ENCODE results near the gene ADGRG3.

- TF ChIP-seq CTCF (optimal IDR thresholded peaks at IDR 0.05 in 1 of 3, IDR thresholded peaks at IDR 0.05 in 1 of 3, conservative IDR thresholded peaks at IDR 0.05 in 1 of 3; ENCODE audit: extremely low read depth in 1 of 3, insufficient read depth in 2 of 3, low read length in 3 of 3), result no peak
- TF ChIP-seq EZH2 (IDR thresholded peaks at IDR 0.05; ENCODE audit: low read length), result no peak
Observed at GRCh38 chr16:57687363-57687929, 19.3 kb downstream of the ADGRG3 start.
